GM12875 (cell line): ENCODE measurements around the gene ZNF446.

Experiments
- H3K4me3 ChIP-seq: one replicate; pipeline ENCODE4 v1.5.1; 2011; ENCODE audit warnings: low read depth, low read length, control low read depth
- CTCF ChIP-seq: IDR thresholded peaks from 2 replicates; pipeline ENCODE4 v1.5.1; 2011; ENCODE audit warnings: low read depth, mild to moderate bottlenecking, control low read depth, inconsistent platforms, low read length, moderate library complexity, borderline replicate concordance; ENCODE audit not compliant: insufficient read depth

The ZNF446 gene

GRCh38 chr19:58521651-58522050, 45.5 kb downstream of the ZNF446 start:
- no peak overlapping the region for H3K4me3 ChIP-seq
- no peak for TF ChIP-seq CTCF

- TF ChIP-seq CTCF = no peak
- no peak overlapping the region for H3K4me3 ChIP-seq
These were observed 46.6 kb downstream of the ZNF446 start for GRCh38 chr19:58522709-58523108.

GRCh38 chr19:58529405-58529804, 53.3 kb downstream of the ZNF446 start:
- no peak overlapping the region for H3K4me3 ChIP-seq
- TF ChIP-seq CTCF = no peak
